SU-DHL-6 (cell line): ENCODE data around the gene ERAL1.
A peak's percentile ranks its signal among the peaks of the same experiment; 100 is the strongest.
"Not testable (repeated sequence)": the region's sequence is repeated elsewhere in the genome, so short reads cannot be mapped to it uniquely, and the experiment has no call there.

Experiments
- H2AFZ ChIP-seq: fragments of 200-600 bp; sonication (generic); 2 replicates; pipeline ENCODE4 v1.6.1; 2014; ENCODE audit warnings: low read depth, mild to moderate bottlenecking, moderate library complexity, mixed read lengths, antibody characterized with exemption, low read length; ENCODE audit not compliant: severe bottlenecking
- H3F3A ChIP-seq: fragments of 200-600 bp; shearing (Covaris generic); 2 replicates; pipeline ENCODE4 v1.6.0; 2016; ENCODE audit warnings: antibody characterized with exemption, mild to moderate bottlenecking; ENCODE audit not compliant: insufficient read depth
- H3K27ac ChIP-seq: fragments of 200-600 bp; sonication (generic); 2 replicates; pipeline ENCODE4 v1.5.1; 2016; ENCODE audit warnings: low read depth, mild to moderate bottlenecking, low read length, moderate library complexity, mixed read lengths
- H3K27me3 ChIP-seq: fragments of 200-600 bp; sonication (generic), shearing (Covaris generic); 2 replicates; pipeline ENCODE4 v1.6.0; 2014; ENCODE audit warnings: mild to moderate bottlenecking, low read length
- H3K36me3 ChIP-seq: fragments of 200-600 bp; sonication (generic); 2 replicates; pipeline ENCODE4 v1.6.1; 2014; ENCODE audit warnings: mild to moderate bottlenecking, low read length, mixed read lengths
- H3K4me2 ChIP-seq: fragments of 300-600, 200-600 bp; shearing (Covaris generic), sonication (generic); 2 replicates; pipeline ENCODE4 v1.6.0; 2014; ENCODE audit warnings: low read length, low read depth, mild to moderate bottlenecking; ENCODE audit not compliant: poor library complexity, severe bottlenecking
- H3K4me3 ChIP-seq: fragments of 200-600 bp; sonication (generic); 2 replicates; pipeline ENCODE4 v1.5.1; 2014; ENCODE audit warnings: antibody characterized with exemption, low read length, mild to moderate bottlenecking, mixed read lengths; ENCODE audit not compliant: insufficient read depth, poor library complexity, severe bottlenecking
- H3K79me2 ChIP-seq: fragments of 200-600 bp; sonication (generic); 2 replicates; pipeline ENCODE4 v1.6.1; 2014; ENCODE audit warnings: mild to moderate bottlenecking, low read length, moderate library complexity; ENCODE audit not compliant: insufficient read depth
- H3K9ac ChIP-seq: fragments of 200-600 bp; sonication (generic); 2 replicates; pipeline ENCODE4 v1.7.0; 2014; ENCODE audit warnings: mild to moderate bottlenecking, low read length
- H3K9me2 ChIP-seq: fragments of 200-600 bp; sonication (generic); replicated peaks from 2 replicates; pipeline ENCODE4 v1.6.1; 2014; ENCODE audit warnings: low read length; ENCODE audit not compliant: insufficient read depth
- H3K9me3 ChIP-seq: fragments of 200-600 bp; sonication (generic); 2 replicates; pipeline ENCODE4 v1.6.1; 2014; ENCODE audit warnings: low read length, mixed read lengths; ENCODE audit not compliant: insufficient read depth
- H4K20me1 ChIP-seq: fragments of 200-600 bp; sonication (generic); 2 replicates; pipeline ENCODE4 v1.6.1; 2014; ENCODE audit warnings: low read depth, mild to moderate bottlenecking, antibody characterized with exemption, low read length, moderate library complexity, mixed read lengths
- CTCF ChIP-seq: fragments of 200-600 bp; sonication (generic); IDR thresholded peaks from one replicate; pipeline ENCODE4 v1.5.1; 2017; ENCODE audit warnings: antibody characterized with exemption, mild to moderate bottlenecking, low read length, moderate library complexity; ENCODE audit not compliant: insufficient read depth, poor library complexity, severe bottlenecking
- EZH2phosphoT487 ChIP-seq: fragments of 200-600 bp; sonication (generic), shearing (Covaris generic); conservative IDR thresholded peaks from 2 replicates; pipeline ENCODE4 v1.6.1; 2018; ENCODE audit warnings: mild to moderate bottlenecking, antibody characterized with exemption, low read length, moderate library complexity, mixed read lengths

Gene ERAL1

GRCh38 chr17:28889996-28890395, 35.2 kb downstream of the ERAL1 start:
- Histone ChIP-seq H3K9me3 (no peaks in the 10 kb centered on the region), H3K27me3 (no peaks in the 10 kb centered on the region), H4K20me1 (no peaks in the 10 kb centered on the region), H3F3A (peaks cover 7% of the 10 kb centered on the region), H3K36me3 (no peaks in the 10 kb centered on the region), H2AFZ (no peak overlapping the region), H3K4me2 (no peak overlapping the region), H3K9ac (no peak overlapping the region), H3K79me2 (no peaks in the 10 kb centered on the region), H3K27ac (no peak overlapping the region), H3K4me3 (no peak overlapping the region), H3K9me2 (no peaks in the 10 kb centered on the region)
- TF ChIP-seq EZH2phosphoT487 = no peak
- no peak for TF ChIP-seq CTCF

GRCh38 chr17:28891201-28891600, 36.4 kb downstream of the ERAL1 start:
- Histone ChIP-seq H3K4me2 (no peak overlapping the region), H3K27me3 (no peaks in the 10 kb centered on the region), H2AFZ (no peak overlapping the region), H3K9me2 (no peaks in the 10 kb centered on the region), H3K9ac (no peak overlapping the region), H3K79me2 (peaks cover 11% of the 10 kb centered on the region; the same call in 1 of the 2 replicates), H3K9me3 (no peaks in the 10 kb centered on the region), H3F3A (peaks cover 7% of the 10 kb centered on the region), H3K36me3 (no peaks in the 10 kb centered on the region), H4K20me1 (no peaks in the 10 kb centered on the region), H3K27ac (no peak overlapping the region), H3K4me3 (no peak overlapping the region)
- TF ChIP-seq EZH2phosphoT487 (no peak), CTCF (no peak)

- Histone ChIP-seq H2AFZ (no peak overlapping the region), H3K27me3 (no peaks in the 10 kb centered on the region), H3K27ac (no peak overlapping the region), H3K4me2 (no peak overlapping the region), H3K9me2 (no peaks in the 10 kb centered on the region), H3K79me2 (peaks cover 19% of the 10 kb centered on the region; the same call in 1 of the 2 replicates), H3K36me3 (no peaks in the 10 kb centered on the region), H3K9ac (no peak overlapping the region), H3K4me3 (no peak overlapping the region), H4K20me1 (no peaks in the 10 kb centered on the region), H3F3A (peaks cover 7% of the 10 kb centered on the region), H3K9me3 (no peaks in the 10 kb centered on the region)
- TF ChIP-seq EZH2phosphoT487 = no peak
- no peak for TF ChIP-seq CTCF
Measured at GRCh38 chr17:28892024-28892423, 37.2 kb downstream of the ERAL1 start.

- peak overlapping the region; percentile 44 for H3K9ac ChIP-seq
- not testable (repeated sequence) for H4K20me1 ChIP-seq, H3K27me3 ChIP-seq, H3K4me3 ChIP-seq, H3K9me3 ChIP-seq, H2AFZ ChIP-seq, H3K9me2 ChIP-seq, H3K36me3 ChIP-seq
- H3K79me2 ChIP-seq = peaks cover 20% of the 10 kb centered on the region; the same call in 1 of the 2 replicates
- H3K27ac ChIP-seq = peak overlapping the region; percentile 85
- H3F3A ChIP-seq = peaks cover 15% of the 10 kb centered on the region
- peak overlapping the region; percentile 57 for H3K4me2 ChIP-seq
Measured at GRCh38 chr17:28893248-28894183, 38.7 kb downstream of the ERAL1 start.
